Measurements from ENCODE around the gene RBM38. TPM values are rescaled to one million over a fixed set of nuclear protein-coding genes. Genes with fewer than 3 reads are reported as not detected.

The RBM38 gene
- total RNA-seq, 1 experiment from 2014 or later = 39.9 TPM

GRCh38 chr20:57361517-57361916 is 29.7 kb upstream of the RBM38 start:
- H3K27me3 ChIP-seq (ENCODE audit: control insufficient read depth, insufficient read depth, low read length) = no peaks in the 10 kb centered on the region
- in situ Hi-C loops (cut with HindIII; ENCODE audit: low pct_unique_long_range_greater_than_20kb, low sequenced_read_pairs) = no loop called here
- ChIA-PET POLR2A (no interaction called here), CTCF (no interaction called here)
- BruUV-seq (replicated peaks) = no TSS peak
- no peak overlapping the region for H3K4me3 ChIP-seq (ENCODE audit: low read depth in 2 of 2, low read length in 2 of 2)
- ATAC-seq (no peak), DNase-seq (ENCODE audit: low read depth, low spot score) (no peak)
- no peaks in the 10 kb centered on the region for H3K9me3 ChIP-seq (ENCODE audit: control insufficient read depth, insufficient read depth, low read depth, low read length)
- H3K4me1 ChIP-seq (ENCODE audit: control insufficient read depth, insufficient read depth, low read length) = no peaks in the 10 kb centered on the region
- no peak for TF ChIP-seq TCF7L2 (IDR thresholded peaks at IDR 0.05; ENCODE audit: low read depth, low read length)
- TF ChIP-seq POLR2AphosphoS5 (IDR thresholded peaks at IDR 0.05; ENCODE audit: low read depth, low read length) = no peak
- no peak for TF ChIP-seq CTCF (IDR thresholded peaks at IDR 0.05)
- no peak for TF ChIP-seq SIN3A (IDR thresholded peaks at IDR 0.05; ENCODE audit: borderline replicate concordance, insufficient read depth, low read depth, low read length)
- no peak for TF ChIP-seq REST (IDR thresholded peaks at IDR 0.05; ENCODE audit: insufficient read depth in 1 of 2, low read depth in 2 of 2, low read length in 1 of 2)
- intact Hi-C loops (cut with micrococcal nuclease; ENCODE audit: unreplicated experiment) = no loop called here
- no peak overlapping the region for H3K27ac ChIP-seq (ENCODE audit: low read length)
- H3K36me3 ChIP-seq (ENCODE audit: control insufficient read depth, insufficient read depth, low read length) = peaks cover 27% of the 10 kb centered on the region

- peaks cover 43% of the 10 kb centered on the region for H3K36me3 ChIP-seq (ENCODE audit: control insufficient read depth, insufficient read depth, low read length)
- no peaks in the 10 kb centered on the region for H3K4me1 ChIP-seq (ENCODE audit: control insufficient read depth, insufficient read depth, low read length)
- ChIA-PET POLR2A (no interaction called here), CTCF (interaction anchor here (0.6 kb wide), 1 partner anchor 815 kb away, joined by 5 read pairs; no protein-coding TSS in a partner anchor)
- H3K4me3 ChIP-seq (ENCODE audit: low read depth in 2 of 2, low read length in 2 of 2) = no peak overlapping the region
- BruUV-seq (replicated peaks) = no TSS peak
- no peaks in the 10 kb centered on the region for H3K27me3 ChIP-seq (ENCODE audit: control insufficient read depth, insufficient read depth, low read length)
- no peak for ATAC-seq
- H3K27ac ChIP-seq (ENCODE audit: low read length) = no peak overlapping the region
- intact Hi-C loops (cut with micrococcal nuclease; ENCODE audit: unreplicated experiment) (no loop called here), in situ Hi-C loops (cut with HindIII; ENCODE audit: low pct_unique_long_range_greater_than_20kb, low sequenced_read_pairs) (no loop called here)
- TF ChIP-seq POLR2AphosphoS5 (IDR thresholded peaks at IDR 0.05; ENCODE audit: low read depth, low read length) = no peak
- TF ChIP-seq REST (IDR thresholded peaks at IDR 0.05; ENCODE audit: insufficient read depth in 1 of 2, low read depth in 2 of 2, low read length in 1 of 2) = no peak
- no peak for TF ChIP-seq SIN3A (IDR thresholded peaks at IDR 0.05; ENCODE audit: borderline replicate concordance, insufficient read depth, low read depth, low read length)
- TF ChIP-seq TCF7L2 (IDR thresholded peaks at IDR 0.05; ENCODE audit: low read depth, low read length) = no peak
- no peak for TF ChIP-seq CTCF (IDR thresholded peaks at IDR 0.05)
- no peaks in the 10 kb centered on the region for H3K9me3 ChIP-seq (ENCODE audit: control insufficient read depth, insufficient read depth, low read depth, low read length)
- DNase-seq (ENCODE audit: low read depth, low spot score) = no peak
These were observed 26.7 kb upstream of the RBM38 start for GRCh38 chr20:57364451-57364850.

Data from Panc1 (cell line).